ENCODE data around the gene ZBTB16.

The ZBTB16 gene

GRCh38 chr11:114188851-114189570, 129.5 kb downstream of the ZBTB16 start:
- no peak for DNase-seq (ENCODE audit: low read depth)

- DNase-seq (ENCODE audit: low read depth): no peak
These were observed 131.1 kb downstream of the ZBTB16 start for GRCh38 chr11:114190630-114191029.

- DNase-seq (ENCODE audit: low read depth): no peak
These were observed 132.4 kb downstream of the ZBTB16 start for GRCh38 chr11:114191893-114192292.

GRCh38 chr11:114192841-114193389, 133.4 kb downstream of the ZBTB16 start:
- DNase-seq (ENCODE audit: low read depth): no peak

GRCh38 chr11:114193730-114194679, 134.5 kb downstream of the ZBTB16 start:
- no peak for DNase-seq (ENCODE audit: low read depth)

GRCh38 chr11:114194702-114195101, 135.2 kb downstream of the ZBTB16 start:
- no peak for DNase-seq (ENCODE audit: low read depth)

- DNase-seq (ENCODE audit: low read depth): no peak
These were observed 135.6 kb downstream of the ZBTB16 start for GRCh38 chr11:114195151-114195550.

- no peak for DNase-seq (ENCODE audit: low read depth)
These were observed 136.6 kb downstream of the ZBTB16 start for GRCh38 chr11:114195981-114196731.

- no peak for DNase-seq (ENCODE audit: low read depth)
These were observed 137.6 kb downstream of the ZBTB16 start for GRCh38 chr11:114196997-114197703.

GRCh38 chr11:114197799-114198500, 138.4 kb downstream of the ZBTB16 start:
- DNase-seq (ENCODE audit: low read depth): no peak

- DNase-seq (ENCODE audit: low read depth): no peak
These were observed 139.5 kb downstream of the ZBTB16 start for GRCh38 chr11:114199051-114199450.

- DNase-seq (ENCODE audit: low read depth): no peak
These were observed 141.0 kb downstream of the ZBTB16 start for GRCh38 chr11:114200351-114201133.

GRCh38 chr11:114201219-114201618, 141.7 kb downstream of the ZBTB16 start:
- DNase-seq (ENCODE audit: low read depth): no peak

- no peak for DNase-seq (ENCODE audit: low read depth)
These were observed 142.6 kb downstream of the ZBTB16 start for GRCh38 chr11:114202011-114202609.

GRCh38 chr11:114207096-114207495, 147.6 kb downstream of the ZBTB16 start:
- DNase-seq (ENCODE audit: low read depth): no peak

GRCh38 chr11:114208377-114208776, 148.9 kb downstream of the ZBTB16 start:
- peak; percentile 13 for DNase-seq (ENCODE audit: low read depth)

- no peak for DNase-seq (ENCODE audit: low read depth)
These were observed 149.8 kb downstream of the ZBTB16 start for GRCh38 chr11:114209343-114209742.

GRCh38 chr11:114209904-114210303, 150.4 kb downstream of the ZBTB16 start:
- DNase-seq (ENCODE audit: low read depth): no peak

GRCh38 chr11:114211444-114212121, 152.1 kb downstream of the ZBTB16 start:
- no peak for DNase-seq (ENCODE audit: low read depth)

All from stimulated activated CD4-positive, alpha-beta T cell treated with anti-CD3 and anti-CD28 coated beads, Interleukin-2, amount 100 ng/mL, for 4 hours (primary cell).